NCI-H2196 treated with DMSO at 0.1 percent for 48 hours (cell line): ENCODE measurements around the gene MUC6.

Experiments used
- DNase-seq: peaks from one replicate; lab custom pipeline; 2025; ENCODE audit not compliant: unreplicated experiment; lab: John Stamatoyannopoulos, UW

The MUC6 gene

GRCh38 chr11:970319-970871 lies 66.1 kb downstream of the MUC6 start:
- DNase-seq: no peak

- no peak for DNase-seq
Measured at GRCh38 chr11:969651-970205, 66.8 kb downstream of the MUC6 start.

- no peak for DNase-seq
Measured at GRCh38 chr11:968822-969221, 67.7 kb downstream of the MUC6 start.

GRCh38 chr11:967995-968751 lies 68.3 kb downstream of the MUC6 start:
- DNase-seq: no peak

- DNase-seq: no peak
Measured at GRCh38 chr11:965206-965775, 71.2 kb downstream of the MUC6 start.

GRCh38 chr11:963852-964251 lies 72.7 kb downstream of the MUC6 start:
- DNase-seq: no peak
